Measurements from ENCODE around the gene NRIP2. TPM values are rescaled to one million over a fixed set of nuclear protein-coding genes. Genes with fewer than 3 reads are reported as not detected.

The NRIP2 gene
- total and polyA plus RNA-seq, 12 donors, result 1.4 to 4.0 (median 2.5) TPM

- Histone ChIP-seq H3K4me3 (no peak overlapping the region), H3K4me1 (peaks cover 0 to 15% (median 0%) of the 10 kb centered on the region in 9 donors), H3K27me3 (no peaks in the 10 kb centered on the region), H3K9me3 (no peaks in the 10 kb centered on the region), H3K27ac (peak overlapping the region in 5 of 10 donors; percentile 13 to 63 (median 36)), H3K36me3 (peaks cover 0 to 23% (median 0%) of the 10 kb centered on the region in 9 donors)
- ATAC-seq, result no peak
- DNase-seq, result no peak
- WGBS, 2 donors, result 86 to 87% methylated on average over 9 of the region's 9 CpGs
- intact Hi-C loops (cut with DNase I), result loop anchor here in 1 of 10 donors (5.0 kb wide), 1 partner anchor 193 kb away; no protein-coding TSS in a partner anchor
- TF ChIP-seq CTCF (IDR thresholded peaks at IDR 0.05), result no peak
These were observed 10.0 kb upstream of the NRIP2 start for GRCh38 chr12:2844786-2845185.

- Histone ChIP-seq H3K27ac (peak overlapping the region in 3 of 10 donors; percentile 5 to 39 (median 35)), H3K4me1 (peaks cover 0 to 15% (median 0%) of the 10 kb centered on the region in 9 donors), H3K27me3 (no peaks in the 10 kb centered on the region), H3K9me3 (no peaks in the 10 kb centered on the region), H3K36me3 (peaks cover 0 to 38% (median 0%) of the 10 kb centered on the region in 9 donors), H3K4me3 (no peak overlapping the region)
- intact Hi-C loops (cut with DNase I), result no loop called here
- DNase-seq, result no peak
- no peak for TF ChIP-seq CTCF (IDR thresholded peaks at IDR 0.05)
- WGBS, 2 donors, result 57 to 70% methylated on average over 5 of the region's 5 CpGs
- ATAC-seq, result peak in 6 of 8 donors; percentile 11 to 52 (median 32)
These were observed 8.1 kb upstream of the NRIP2 start for GRCh38 chr12:2842948-2843347.

GRCh38 chr12:2841056-2841650, 6.3 kb upstream of the NRIP2 start:
- WGBS, 2 donors, result 49 to 60% methylated on average over 9 of the region's 9 CpGs
- intact Hi-C loops (cut with DNase I), result no loop called here
- no peak overlapping the region for H3K4me3 ChIP-seq
- no peak for TF ChIP-seq CTCF (IDR thresholded peaks at IDR 0.05)
- no peaks in the 10 kb centered on the region for H3K9me3 ChIP-seq
- peaks cover 0 to 15% (median 0%) of the 10 kb centered on the region in 9 donors for H3K4me1 ChIP-seq
- peaks cover 0 to 35% (median 0%) of the 10 kb centered on the region in 9 donors for H3K36me3 ChIP-seq
- DNase-seq, result no peak
- ATAC-seq, result peak in 2 of 8 donors; percentile 24 to 28
- peaks cover 0 to 4% (median 0%) of the 10 kb centered on the region in 7 donors for H3K27me3 ChIP-seq
- no peak overlapping the region for H3K27ac ChIP-seq

- DNase-seq, result no peak
- intact Hi-C loops (cut with DNase I), result no loop called here
- TF ChIP-seq CTCF (IDR thresholded peaks at IDR 0.05), result no peak
- 80 to 93% methylated on average over 8 of the region's 8 CpGs for WGBS, 2 donors
- Histone ChIP-seq H3K4me3 (no peak overlapping the region), H3K27ac (no peak overlapping the region), H3K4me1 (peaks cover 0 to 25% (median 8%) of the 10 kb centered on the region in 9 donors), H3K27me3 (peaks cover 0 to 7% (median 0%) of the 10 kb centered on the region in 7 donors), H3K36me3 (peaks cover 0 to 33% (median 0%) of the 10 kb centered on the region in 9 donors), H3K9me3 (no peaks in the 10 kb centered on the region)
- ATAC-seq, result no peak
These were observed 1.7 kb upstream of the NRIP2 start for GRCh38 chr12:2836574-2836973.

Measured in heart right ventricle (tissue), 16 donors.